ENCODE results near the gene FRMPD2.

GRCh38 chr10:48233559-48234005 is 40.9 kb downstream of the FRMPD2 start:
- TF ChIP-seq, protein P1, sequence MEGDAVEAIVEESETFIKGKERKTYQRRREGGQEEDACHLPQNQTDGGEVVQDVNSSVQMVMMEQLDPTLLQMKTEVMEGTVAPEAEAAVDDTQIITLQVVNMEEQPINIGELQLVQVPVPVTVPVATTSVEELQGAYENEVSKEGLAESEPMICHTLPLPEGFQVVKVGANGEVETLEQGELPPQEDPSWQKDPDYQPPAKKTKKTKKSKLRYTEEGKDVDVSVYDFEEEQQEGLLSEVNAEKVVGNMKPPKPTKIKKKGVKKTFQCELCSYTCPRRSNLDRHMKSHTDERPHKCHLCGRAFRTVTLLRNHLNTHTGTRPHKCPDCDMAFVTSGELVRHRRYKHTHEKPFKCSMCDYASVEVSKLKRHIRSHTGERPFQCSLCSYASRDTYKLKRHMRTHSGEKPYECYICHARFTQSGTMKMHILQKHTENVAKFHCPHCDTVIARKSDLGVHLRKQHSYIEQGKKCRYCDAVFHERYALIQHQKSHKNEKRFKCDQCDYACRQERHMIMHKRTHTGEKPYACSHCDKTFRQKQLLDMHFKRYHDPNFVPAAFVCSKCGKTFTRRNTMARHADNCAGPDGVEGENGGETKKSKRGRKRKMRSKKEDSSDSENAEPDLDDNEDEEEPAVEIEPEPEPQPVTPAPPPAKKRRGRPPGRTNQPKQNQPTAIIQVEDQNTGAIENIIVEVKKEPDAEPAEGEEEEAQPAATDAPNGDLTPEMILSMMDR (IDR thresholded peaks at IDR 0.05), result no peak
- no peak for TF ChIP-seq POLR2A (IDR thresholded peaks at IDR 0.05)
